ENCODE measurements around the gene COL4A5.
"Not testable (repeated sequence)": the region's sequence is repeated elsewhere in the genome, so short reads cannot be mapped to it uniquely, and the experiment has no call there.

The COL4A5 gene

DNA sequence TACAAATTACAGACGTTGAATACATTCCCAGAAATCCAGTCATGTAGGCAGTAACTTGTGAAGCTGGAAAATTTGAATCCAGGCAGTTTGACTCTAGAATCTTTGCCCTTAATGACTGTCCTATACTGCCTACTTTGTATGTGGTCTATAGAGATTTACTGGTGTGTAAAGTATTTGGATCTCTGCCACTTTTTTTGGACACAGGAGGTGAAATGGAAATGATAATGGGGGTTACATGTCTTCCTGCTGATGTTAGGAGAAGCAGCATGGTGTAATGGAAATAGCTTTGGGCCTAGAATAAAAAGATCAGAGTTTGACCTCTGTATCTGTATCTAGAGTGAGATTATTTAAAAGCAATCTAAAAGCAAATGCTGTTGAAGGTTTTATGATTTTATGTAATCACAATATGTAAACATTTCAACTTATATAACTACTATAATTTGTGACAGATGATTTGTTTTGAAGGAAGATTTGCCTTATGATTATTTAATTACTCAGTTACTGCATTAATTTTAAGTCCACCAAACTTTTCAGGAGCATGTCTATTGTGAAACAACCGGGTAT is 3.3 kb downstream of the COL4A5 start:
- no peak overlapping the region for H3K4me3 ChIP-seq
- no peak overlapping the region for H3K27ac ChIP-seq

DNA sequence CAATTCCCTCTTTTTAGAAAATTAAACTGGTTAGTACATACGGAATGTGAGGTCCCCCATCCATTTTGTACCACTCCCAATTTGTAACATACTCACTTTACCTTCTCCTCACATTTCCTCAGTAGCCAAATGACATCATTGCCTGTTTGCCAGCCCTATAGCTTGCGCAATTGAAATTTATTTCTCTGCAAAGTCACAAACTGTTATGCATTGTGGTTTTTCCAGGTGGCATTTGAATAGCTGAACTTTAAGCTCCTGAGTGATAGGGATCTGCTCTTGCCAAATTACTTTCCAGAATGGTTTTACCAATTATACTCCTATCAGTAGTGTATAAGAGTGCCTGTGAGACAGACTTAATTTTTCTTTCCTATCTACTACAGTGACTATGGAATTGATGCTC is 7.7 kb downstream of the COL4A5 start:
- Histone ChIP-seq H3K27ac (no peak overlapping the region), H3K4me3 (no peak overlapping the region)

DNA sequence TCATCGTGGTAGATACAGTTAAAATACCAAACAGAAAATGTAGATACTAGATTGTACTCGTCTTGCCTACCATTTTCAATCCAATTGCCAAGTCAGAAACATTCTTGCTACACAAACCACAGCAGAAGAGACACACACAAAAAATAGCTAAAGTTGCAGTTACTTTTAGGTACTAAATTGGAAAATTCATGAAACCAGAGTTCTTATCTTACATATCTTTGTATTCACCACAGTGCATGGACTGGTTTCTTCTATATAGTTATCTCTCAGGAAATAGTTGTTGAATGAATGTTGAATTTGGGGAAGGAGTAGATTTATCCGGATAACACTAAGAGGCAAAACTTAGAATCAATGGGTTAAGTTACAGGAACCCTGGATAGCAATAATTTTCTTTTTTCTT is 14.2 kb downstream of the COL4A5 start:
- Histone ChIP-seq H3K4me3 (no peak overlapping the region), H3K27ac (no peak overlapping the region)

DNA sequence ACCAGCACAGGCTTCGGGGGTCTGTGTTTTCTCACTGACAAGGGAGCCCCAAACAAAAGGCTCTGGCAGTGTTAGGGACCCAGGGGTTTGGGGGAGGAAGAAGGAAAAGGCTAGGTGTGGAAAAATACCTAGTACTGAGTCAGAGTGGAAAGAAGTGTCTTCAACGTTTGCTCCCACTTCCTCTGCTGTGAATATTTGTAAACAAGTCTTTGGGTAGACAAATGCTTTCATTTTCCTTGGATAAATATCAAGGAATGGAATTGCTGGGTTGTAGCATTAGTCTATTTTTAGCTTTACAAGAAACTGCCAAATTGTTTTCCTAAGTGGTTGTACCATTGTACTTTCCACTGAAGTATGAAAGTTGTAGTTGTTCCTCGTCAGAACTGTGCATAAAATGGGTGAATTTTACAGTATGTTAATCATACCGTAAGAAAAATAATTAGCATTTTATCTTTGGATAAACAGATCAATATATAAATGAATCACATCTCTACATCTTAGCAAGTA is 17.4 kb downstream of the COL4A5 start:
- Histone ChIP-seq H3K27ac (no peak overlapping the region), H3K4me3 (no peak overlapping the region)

DNA sequence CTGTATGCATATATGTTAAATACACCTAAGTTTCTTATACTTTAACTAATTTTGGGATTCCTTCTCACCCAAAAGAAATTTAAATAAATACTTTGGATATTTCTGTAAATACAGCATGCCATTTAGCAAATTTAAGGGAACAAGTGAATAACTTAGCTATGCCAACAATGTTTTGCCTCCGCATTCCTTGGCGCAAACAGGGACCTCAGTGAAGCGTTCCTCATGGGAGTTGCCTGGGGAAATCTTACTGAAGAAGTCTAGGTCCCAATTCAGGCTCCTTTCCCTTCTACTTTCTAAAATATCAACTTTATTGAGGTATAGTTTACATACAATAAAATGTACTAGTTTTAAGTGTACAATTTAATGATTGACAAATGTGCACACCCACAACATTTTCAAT is 25.0 kb downstream of the COL4A5 start:
- H3K27ac ChIP-seq, result no peak overlapping the region
- no peak overlapping the region for H3K4me3 ChIP-seq

DNA sequence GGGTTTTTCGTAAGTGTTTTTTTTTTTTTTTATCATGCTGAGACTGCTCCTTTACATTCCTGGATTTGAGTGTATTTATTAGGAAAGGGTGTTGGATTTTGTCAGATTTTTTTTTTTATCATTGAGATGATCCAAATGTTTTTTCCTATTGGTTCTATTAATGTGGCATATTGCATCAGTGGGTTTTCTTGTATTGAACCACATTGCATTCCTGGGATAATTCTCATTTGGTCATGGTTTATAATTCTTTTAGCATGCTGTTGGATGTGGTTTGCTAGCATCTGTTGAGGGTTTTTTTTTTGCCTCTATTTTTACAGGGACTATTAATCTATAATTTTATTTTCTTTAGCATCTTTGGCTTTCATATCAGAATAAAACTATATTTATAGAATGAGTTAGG is 28.8 kb downstream of the COL4A5 start:
- H3K27ac ChIP-seq, result no peak overlapping the region

DNA sequence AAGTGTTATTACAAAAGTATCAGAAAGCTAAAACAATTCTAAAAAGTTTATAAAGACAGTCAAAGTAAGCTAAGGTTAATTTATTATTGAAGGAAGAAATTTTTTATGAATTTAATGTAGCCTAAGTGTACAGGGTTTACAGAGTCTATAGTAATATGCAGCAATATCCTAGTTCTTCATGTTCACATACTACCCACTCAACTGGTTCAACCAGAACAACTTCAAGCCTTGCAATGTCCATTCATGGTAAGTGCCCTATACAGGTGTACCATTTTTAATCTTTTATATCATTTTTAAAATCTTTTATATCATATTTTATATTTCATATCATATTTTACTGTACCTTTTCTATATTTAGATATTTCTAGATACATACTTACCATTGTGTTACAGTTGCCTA is 34.3 kb downstream of the COL4A5 start:
- no peak overlapping the region for H3K4me3 ChIP-seq
- H3K27ac ChIP-seq, result no peak overlapping the region

More for the DNA sequence above, 28.8 kb downstream of the COL4A5 start:
- H3K4me3 ChIP-seq, result no peak overlapping the region

DNA sequence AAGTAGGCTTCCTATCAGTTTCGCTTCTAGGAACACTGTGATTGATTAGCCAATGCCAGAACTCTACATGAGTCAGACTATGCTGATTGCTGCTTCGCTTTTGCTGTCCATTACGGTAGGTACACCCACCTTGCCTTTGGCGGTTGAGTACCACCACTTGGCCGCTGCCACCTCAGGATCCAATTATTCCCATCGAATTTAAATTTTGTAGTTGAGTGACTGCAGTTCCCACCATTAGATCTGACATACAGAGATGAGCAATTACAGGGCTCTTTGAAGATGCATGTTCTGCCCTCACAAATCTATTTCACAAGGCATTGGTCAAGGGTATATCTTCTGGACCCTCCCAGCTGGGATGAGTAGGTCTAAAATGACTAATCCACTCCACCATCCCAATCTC is 41.9 kb downstream of the COL4A5 start:
- not testable (repeated sequence) for H3K4me3 ChIP-seq

DNA sequence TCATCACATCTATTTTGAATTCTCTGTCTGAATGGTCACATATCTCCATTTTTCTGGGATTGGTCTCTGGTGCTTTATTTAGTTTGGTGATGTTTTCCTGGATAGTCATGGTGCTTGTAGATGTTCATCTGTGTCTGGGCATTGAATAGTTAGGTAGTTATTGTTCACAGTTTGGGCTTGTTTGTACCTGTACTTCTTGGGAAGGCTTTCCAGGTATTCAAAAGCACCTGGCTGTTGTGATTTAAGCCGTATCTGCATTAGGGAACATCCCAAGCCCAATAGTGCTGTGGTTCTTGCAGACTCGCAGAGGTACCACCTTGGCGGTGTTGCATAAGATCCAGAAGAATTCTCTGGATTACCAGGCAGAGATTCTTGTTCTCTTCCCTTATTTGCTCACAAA is 44.6 kb downstream of the COL4A5 start:
- H3K27ac ChIP-seq, result no peak overlapping the region

More for the DNA sequence above, 41.9 kb downstream of the COL4A5 start:
- H3K27ac ChIP-seq, result not testable (repeated sequence)

DNA sequence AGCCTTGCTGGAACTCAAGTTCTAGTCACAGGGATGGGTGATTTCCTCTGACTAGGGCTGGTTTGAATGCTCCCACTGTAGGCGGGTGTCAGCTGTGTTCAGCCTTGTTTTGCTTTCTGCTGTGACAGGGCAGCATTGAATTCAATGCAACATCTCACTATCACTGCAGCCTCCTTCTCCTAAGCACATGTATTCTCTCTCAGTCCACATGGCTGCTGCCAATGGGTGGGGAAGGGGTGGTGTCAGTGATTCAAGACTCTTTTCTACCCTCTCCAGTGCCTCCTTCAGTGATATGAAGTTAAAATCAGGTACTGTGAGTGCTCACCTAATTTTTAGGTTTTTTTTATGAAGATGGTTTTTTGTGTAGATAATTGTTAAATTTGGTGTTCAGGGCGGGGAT is 46.3 kb downstream of the COL4A5 start:
- no peak overlapping the region for H3K27ac ChIP-seq
- H3K4me3 ChIP-seq, result no peak overlapping the region

More for the DNA sequence above, 44.6 kb downstream of the COL4A5 start:
- no peak overlapping the region for H3K4me3 ChIP-seq

DNA sequence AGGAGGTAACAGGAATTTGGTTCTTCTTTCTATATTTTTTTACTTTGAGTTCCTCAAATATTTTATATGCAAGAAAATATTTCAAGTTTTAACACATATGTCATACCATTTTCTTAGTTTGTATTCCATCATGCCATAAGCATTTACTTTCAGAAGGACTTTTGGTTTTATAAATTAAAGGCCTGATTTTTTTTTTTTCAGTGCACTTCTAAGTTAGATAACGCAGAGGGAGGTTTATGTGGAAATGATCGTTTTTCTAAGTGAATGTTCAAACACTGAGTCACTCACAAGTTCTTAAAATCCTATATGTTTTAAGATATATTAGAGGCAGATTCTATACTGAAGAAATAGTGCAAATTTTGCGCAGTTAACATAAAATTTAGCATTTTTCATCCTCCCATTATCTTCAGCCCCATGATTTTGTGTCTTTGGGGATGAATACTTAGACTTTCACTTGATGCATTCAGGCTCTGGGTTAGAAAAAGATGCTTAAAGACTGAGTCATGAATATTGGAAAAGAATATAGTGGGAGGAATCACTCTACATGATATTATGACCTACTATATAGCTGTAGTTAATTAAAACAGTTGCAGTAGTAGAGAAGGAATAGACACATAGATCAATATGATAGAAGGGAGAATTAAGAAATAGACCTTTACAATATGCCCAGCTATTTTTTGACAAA is 54.9 kb downstream of the COL4A5 start:
- Histone ChIP-seq H3K27ac (no peak overlapping the region), H3K4me3 (no peak overlapping the region)

DNA sequence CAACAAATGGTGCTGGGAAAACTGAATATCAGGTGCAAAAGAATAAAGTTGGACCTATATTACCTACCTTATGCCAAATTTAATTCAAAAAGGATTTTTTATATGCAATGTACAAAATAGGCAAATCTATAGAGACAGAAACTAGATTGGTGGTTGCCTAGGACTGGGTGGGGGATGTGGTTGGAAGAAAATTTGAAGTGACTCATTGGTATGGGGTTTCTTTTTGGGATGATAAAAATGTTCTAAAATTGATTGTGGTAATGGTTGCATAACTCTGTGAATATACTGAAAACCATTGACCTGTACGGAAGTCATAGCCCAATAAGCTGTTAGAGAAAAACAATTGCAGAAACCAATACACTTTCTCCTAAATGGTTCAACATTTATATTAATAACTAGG is 72.1 kb downstream of the COL4A5 start:
- H3K27ac ChIP-seq, result no peak overlapping the region
- no peak overlapping the region for H3K4me3 ChIP-seq

DNA sequence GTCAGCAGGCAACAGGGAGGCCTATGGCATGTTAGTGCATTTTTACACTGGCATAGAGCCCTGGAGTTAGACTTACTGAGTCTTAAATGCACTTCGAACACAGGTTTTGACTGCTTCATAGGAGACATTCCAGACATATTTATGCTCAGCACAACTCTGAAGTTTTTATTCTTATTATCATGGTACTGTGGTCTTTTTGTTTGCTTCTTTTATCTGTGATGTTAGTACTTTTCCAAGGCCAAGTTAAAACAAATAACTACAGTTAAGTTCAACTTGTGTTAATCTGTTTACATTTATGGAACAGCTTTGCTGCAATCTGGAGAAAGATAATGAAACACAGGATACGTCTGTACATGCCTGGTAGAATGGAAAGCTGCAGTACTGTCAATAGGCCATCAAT is 76.5 kb downstream of the COL4A5 start:
- Histone ChIP-seq H3K27ac (no peak overlapping the region), H3K4me3 (no peak overlapping the region)

DNA sequence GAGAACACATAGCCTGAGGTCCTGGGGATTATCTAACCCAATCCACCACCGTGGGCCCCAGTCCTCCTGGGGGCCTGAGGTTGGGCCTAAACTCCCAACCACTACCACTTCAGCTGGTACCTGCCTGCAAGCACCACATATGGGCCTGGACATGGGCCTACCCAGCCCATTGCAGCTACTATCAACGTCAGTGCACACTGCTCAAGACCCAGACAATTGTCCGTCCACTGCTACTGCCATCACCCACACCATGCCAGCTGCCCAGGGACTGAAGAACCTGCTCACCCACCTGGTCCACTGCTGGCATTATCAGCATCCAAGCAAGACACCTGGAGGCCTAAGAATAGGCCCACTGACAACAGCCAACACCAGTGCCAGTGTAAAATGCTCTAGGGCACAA is 88.1 kb downstream of the COL4A5 start:
- Histone ChIP-seq H3K4me3 (no peak overlapping the region), H3K27ac (no peak overlapping the region)

DNA sequence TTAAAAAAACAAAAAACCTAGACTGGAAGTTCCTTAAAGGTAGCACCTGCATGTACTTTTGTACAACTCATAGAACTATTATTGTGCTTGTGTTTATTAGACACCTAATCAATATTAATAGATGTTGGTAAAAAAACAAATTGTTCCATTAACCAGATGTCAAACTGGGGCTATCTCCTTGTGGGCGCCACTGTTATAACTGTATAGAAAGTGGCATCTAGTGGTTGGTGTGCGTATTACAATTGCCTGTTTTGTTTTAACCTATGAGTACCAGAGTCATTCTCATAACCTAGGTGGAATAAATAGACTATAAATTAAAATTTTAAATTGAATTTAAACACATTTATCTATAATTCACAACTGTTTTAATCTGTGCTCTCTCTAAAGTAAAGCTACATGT is 97.4 kb downstream of the COL4A5 start:
- Histone ChIP-seq H3K27ac (no peak overlapping the region), H3K4me3 (no peak overlapping the region)

DNA sequence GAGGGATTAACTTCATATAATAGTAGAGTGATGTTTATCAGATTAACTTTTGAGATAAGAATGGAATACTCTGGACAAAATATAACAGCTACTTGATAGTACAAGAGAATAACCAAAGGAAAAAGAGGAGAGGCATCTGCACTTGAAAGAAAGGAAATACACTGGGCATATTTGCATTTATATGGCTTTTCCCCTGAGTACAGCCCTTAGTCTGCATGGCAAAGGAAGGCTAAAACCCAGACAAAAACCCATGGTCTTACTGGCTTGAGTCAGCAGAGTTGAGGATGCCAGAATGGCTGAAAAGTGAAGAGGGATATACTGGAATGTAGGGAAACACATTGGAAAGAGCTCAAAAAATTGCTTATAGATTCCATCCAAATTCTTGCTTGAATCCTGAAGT is 101.6 kb downstream of the COL4A5 start:
- Histone ChIP-seq H3K27ac (no peak overlapping the region), H3K4me3 (no peak overlapping the region)

DNA sequence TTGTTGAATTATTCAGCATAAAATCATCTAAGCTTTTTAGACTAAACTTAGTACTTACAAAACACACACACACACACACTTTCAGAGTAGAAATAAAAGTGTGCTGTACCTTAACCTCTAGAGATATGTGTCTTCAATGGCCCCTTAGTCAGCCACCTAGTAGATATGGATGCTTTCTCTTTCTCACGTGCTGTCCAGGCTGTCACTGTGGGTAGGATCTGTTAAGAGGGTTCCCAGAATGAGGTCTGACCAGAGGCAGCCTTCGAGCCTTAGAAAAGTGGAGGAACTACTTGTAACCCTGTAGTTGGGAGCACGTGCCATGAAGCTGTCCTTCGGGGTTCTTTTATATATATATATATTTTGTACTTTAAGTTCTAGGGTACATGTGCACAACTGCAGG is 117.9 kb downstream of the COL4A5 start:
- H3K4me3 ChIP-seq, result no peak overlapping the region
- no peak overlapping the region for H3K27ac ChIP-seq

DNA sequence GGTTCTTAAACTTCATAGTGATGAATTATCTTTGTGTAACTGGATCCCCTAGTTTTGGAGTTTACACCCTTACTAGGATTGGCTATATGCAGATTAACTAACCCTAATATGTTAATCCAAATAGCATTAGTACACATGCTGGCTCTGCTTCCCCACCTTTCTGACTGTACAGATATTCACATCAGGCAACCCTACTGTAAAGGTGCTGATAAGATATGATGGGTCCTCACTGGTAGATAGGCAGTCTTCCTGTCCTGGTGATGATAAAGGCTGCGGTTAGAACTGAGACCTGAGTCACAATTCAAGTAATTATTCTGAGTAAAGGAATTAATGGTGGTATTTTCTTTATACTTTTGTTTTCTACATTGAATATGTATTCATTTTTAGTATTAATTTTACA is 118.6 kb downstream of the COL4A5 start:
- H3K27ac ChIP-seq, result no peak overlapping the region
- H3K4me3 ChIP-seq, result no peak overlapping the region

DNA sequence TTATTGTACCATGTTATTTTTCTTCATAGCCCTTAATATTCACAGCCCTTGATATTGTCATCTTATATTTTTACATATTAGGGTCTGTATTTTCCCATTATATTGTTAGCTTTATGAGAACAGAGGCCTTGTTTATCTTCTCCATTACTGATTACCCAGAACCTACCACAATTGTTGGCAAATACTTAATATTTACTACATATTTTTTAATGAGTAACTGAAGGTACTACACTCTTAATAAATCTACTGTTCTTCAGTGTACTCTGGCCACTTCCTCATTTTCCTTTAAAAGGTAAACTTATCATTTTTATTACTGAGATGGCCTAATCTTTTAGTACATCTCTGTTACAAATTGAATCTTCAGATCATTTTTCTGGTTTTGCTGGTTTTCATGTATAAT is 133.5 kb downstream of the COL4A5 start:
- H3K4me3 ChIP-seq, result no peak overlapping the region
- no peak overlapping the region for H3K27ac ChIP-seq

DNA sequence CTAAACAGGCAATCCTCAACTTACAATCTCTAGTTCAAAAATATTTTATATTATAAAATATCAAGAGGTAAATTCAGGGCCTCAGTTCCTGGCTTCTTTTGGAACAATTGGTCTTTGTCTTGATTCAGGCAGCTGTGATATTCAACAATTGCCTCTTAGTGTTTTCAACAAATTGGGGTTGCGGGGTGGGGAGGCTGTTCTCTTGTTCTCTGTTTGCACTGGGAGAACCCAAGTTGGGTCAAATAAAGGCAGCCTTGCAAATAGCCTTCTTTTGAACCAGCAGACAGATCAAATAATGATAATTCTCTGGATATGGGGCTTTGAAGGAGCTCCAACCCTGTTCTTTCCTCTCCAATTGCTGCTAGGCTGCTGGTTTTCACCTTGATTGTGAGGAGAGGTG is 142.5 kb downstream of the COL4A5 start:
- H3K27ac ChIP-seq, result no peak overlapping the region
- no peak overlapping the region for H3K4me3 ChIP-seq

DNA sequence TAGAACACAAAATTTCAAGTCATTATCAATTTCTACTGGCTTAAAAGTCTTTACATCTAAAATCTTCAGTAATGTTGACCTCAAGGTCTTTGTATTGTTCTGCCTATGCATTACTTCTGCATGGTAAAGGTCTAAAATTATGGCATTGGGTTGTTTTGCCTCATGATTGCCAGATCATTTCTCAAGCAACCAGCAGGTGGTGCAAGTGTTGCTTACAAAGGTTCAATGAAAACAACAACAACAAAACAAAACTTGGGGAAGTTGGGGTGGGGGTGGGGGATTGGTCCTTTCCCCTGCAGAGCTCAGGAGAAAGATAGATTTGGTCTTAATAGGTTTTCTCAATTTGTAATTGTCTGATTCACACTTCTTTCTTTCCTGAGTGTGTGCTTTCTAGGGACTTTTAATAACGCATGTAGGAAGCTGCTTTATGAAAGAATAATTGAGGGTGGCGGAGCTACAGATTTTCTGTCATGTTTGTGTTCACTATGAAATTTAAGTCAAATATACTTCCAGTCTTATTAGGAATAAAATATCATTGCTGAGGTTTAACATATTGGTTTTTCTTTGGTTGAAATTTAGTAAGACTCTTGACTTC is 145.1 kb downstream of the COL4A5 start:
- no peak overlapping the region for H3K27ac ChIP-seq
- H3K4me3 ChIP-seq, result no peak overlapping the region

Data from skin epidermis (tissue), 12 donors.